T-helper 22 cell (primary cell): ENCODE results near the gene TCF3.
"Not testable (repeated sequence)": the region's sequence is repeated elsewhere in the genome, so short reads cannot be mapped to it uniquely, and the experiment has no call there.

Experiments
- DNase-seq: peaks from one replicate; pipeline ENCODE4 v3.0.0-alpha.2; 2020; ENCODE audit warnings: low read depth

The TCF3 gene

GRCh38 chr19:1652471-1653299 is at the start of gene TCF3:
TSS of gene TCF3 (minus strand) at chr19:1652615. CDS start at chr19:1650248, 2,367 bp downstream.
- DNase-seq = peak; percentile 95

GRCh38 chr19:1700733-1701663 is 48.6 kb upstream of the TCF3 start:
- no peak for DNase-seq

- DNase-seq = no peak
Measured at GRCh38 chr19:1699998-1700732, 47.8 kb upstream of the TCF3 start.

DNA sequence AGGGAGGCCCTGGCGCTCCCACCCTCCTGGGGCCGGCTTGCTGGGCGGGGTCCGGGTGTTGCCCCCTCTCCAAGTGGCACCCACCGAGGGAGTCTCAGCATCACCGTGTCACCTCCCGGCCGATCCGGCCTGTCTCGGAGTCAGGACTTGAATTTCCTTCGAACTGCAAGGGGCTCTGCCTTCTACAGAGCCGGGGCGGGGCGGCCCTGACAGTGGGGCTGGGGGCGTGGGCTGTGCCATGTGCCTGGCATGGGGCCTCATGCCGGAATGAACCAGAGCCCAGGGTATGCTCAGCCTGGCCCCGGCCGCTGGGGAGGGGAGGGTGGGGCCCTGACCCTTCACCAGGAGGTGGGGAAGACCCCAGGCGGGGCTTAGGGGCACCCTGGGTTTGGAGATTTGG is 47.0 kb upstream of the TCF3 start:
- no peak for DNase-seq

- DNase-seq = no peak
Measured at GRCh38 chr19:1698636-1699035, 46.2 kb upstream of the TCF3 start.

- DNase-seq = not testable (repeated sequence)
Measured at GRCh38 chr19:1695481-1695880, 43.1 kb upstream of the TCF3 start.

DNA sequence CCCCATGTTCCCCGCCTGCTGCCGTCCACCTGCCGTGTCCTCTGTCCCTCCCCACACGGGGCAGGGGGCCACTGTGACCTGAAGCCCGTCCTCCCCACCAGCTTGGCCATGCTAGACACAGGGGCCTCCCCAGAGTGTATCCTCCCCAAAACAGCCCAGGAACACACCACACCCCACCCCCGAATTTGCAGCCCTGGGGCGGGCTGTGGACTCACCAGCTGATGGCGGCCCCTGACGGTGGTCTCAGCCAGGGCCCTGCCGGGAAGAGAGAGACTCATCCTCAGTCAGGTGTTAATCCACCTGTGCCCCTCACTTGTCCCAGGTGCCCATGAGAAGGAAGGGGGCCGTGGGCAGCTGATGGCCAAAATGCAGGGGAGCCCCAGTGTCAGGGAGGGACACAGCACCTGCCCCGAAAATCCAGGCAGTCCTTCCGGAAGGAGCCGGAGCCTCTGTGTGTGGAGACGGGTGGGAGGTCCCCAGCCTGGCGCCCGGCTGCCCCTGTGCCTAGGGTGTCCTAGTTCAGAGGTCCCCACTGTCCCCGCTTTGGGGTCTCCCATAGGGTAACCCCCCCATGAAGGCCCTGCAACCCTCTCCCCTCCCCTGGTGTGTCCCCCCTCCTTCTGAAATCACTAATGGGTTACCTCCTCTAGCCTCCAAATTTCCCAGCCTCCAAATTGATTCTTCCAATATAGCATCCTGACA is 39.3 kb upstream of the TCF3 start:
- DNase-seq = no peak

GRCh38 chr19:1690699-1691307 is 38.4 kb upstream of the TCF3 start:
- DNase-seq = peak; percentile 20

- not testable (repeated sequence) for DNase-seq
Measured at GRCh38 chr19:1685785-1686184, 33.4 kb upstream of the TCF3 start.

GRCh38 chr19:1685046-1685445 is 32.6 kb upstream of the TCF3 start:
- DNase-seq = no peak

- DNase-seq = no peak
Measured at GRCh38 chr19:1684573-1684912, 32.1 kb upstream of the TCF3 start.

GRCh38 chr19:1683869-1684572 is 31.6 kb upstream of the TCF3 start:
- DNase-seq = no peak

GRCh38 chr19:1680976-1681375 is 28.6 kb upstream of the TCF3 start:
- DNase-seq = no peak

GRCh38 chr19:1678073-1678472 is 25.7 kb upstream of the TCF3 start:
- no peak for DNase-seq

- no peak for DNase-seq
Measured at GRCh38 chr19:1676351-1677266, 24.2 kb upstream of the TCF3 start.

DNA sequence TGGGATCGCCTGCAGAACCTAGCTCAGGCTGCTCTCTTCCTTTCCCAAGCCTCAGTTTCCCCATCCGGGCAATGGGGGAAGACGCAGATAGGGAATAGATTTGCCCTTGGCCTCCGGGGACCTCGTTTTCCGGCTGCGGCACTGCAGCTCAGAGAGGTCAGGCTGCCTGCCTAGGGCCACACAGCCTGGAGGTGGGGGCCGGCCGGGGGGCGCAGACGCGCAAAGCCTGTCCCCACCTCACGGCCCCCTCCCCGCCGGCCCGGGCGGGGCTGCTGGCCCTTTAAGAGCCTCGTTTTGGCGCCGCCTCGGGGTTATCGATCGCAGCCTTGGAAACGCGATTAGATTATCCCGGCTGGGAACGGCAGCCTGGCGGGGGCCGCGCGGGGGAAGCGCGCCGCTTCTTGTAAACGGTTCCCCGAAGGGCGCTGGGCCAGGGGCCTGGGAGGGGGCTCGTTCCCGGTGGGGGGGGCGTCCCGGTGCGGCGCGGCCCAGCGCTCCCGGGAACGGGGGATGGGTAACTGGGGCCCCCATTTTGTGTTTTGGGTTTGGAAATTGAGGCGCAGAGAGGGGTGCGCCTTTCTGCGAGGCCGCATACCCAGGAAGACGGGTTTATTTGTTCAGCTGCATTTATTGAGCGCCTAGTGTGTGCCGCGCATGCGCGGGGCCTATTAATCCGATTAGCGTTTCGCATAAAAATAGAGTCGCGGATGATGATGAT is 23.4 kb upstream of the TCF3 start:
- no peak for DNase-seq

DNA sequence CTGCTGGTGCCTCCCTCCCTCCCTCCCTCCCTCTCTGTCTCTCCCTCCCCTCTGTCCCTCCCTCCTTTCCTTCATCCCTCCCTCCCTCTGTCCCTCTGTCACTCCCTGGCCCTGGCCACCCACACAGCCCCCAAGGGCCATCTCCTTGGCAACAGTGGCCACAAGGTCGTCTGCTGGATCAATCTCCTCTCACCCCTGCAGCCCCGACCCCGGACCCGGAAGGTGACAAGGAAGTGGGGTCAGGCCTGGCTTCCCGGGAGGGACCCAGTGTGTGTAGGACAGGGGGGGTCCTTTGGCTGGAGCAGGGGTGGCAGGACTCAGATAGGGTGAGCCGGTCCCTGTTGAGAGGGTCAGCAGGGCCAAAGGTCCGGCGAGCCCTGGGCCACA is 21.9 kb upstream of the TCF3 start:
- no peak for DNase-seq

DNA sequence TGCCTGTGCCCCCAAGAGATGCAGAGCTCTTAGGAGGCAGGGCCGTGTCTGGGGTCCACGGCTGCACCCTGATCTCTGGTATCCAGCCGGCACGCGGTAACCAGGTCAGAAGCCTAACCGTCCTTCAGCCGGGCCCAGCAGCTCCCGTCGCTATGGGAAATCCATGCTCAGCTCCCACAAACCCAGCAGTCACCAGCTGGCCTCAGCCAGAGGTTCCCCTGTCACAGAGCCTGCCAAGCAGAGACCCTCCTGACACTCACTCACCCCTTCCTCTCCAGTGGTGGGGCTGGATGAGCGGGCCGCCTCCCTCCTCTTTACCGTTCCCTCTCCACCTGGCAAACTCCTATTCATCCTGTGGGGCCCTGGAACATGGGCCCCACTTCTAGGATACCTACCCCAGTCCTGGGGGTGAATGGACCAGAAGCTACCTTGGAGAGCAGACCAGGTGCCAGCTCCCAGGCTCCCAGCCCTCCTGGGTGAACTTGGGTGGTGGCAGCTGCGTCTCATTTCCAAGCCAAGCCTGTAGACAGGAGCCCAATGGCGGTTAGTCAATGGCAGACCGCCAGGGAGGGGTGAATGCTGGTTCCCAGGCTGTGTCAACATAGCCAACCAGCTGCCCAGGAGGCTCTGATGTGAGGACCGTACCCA is 21.4 kb upstream of the TCF3 start:
- DNase-seq = no peak
